Fibroblast of mammary gland (primary cell): Measurements from ENCODE around the gene VDAC1.

Source experiments
- DNase-seq: peaks from one replicate; pipeline ENCODE4 v3.0.0-alpha.2; 2010; ENCODE audit warnings: low read depth
- H3K4me3 ChIP-seq: 2 replicates; pipeline ENCODE4 v1.5.1; 2011; ENCODE audit warnings: low read depth, mild to moderate bottlenecking, low read length, moderate library complexity; ENCODE audit not compliant: control insufficient read depth
- TF ChIP-seq, protein P1 (sequence below): conservative IDR thresholded peaks from 2 replicates; pipeline ENCODE4 v1.5.1; 2011; ENCODE audit warnings: low read depth, low read length, inconsistent platforms; ENCODE audit not compliant: control insufficient read depth, insufficient read depth

Gene VDAC1

DNA sequence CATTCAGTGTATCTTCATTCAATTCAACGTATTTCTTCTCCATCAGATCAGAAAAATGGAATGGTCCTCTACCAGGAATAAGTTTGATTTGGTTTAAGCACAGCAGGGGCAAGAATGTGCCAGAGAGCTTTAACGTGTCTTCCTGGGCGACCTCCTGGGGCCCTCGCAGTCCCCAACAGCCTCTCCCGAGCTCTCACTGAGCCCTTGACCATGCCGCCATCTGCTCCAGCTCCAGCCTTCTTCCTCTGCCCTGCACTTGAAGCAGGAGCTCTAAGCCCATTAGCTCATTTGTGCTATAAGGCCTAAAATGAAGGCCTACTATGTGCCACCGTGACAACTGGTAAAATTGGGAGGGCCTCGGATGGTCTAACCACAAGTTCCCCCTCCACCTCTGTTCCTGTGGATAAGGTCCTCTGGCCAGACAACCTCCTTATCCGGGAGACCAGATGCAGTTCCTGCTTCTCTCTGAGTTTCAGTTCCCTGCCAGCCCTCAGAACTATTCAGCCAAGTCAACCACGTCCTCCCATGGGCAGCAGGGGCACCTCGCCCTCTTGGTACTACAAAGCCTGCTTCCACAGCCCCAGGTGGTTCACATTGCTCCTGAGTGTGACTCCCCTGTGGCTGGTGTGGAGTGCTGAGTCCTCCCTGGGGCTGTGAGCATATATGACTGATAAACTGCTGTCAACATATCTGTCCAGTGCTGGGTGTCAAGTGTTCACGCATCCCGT is 72.2 kb downstream of the VDAC1 start:
- no peak for DNase-seq
- TF ChIP-seq, protein P1, sequence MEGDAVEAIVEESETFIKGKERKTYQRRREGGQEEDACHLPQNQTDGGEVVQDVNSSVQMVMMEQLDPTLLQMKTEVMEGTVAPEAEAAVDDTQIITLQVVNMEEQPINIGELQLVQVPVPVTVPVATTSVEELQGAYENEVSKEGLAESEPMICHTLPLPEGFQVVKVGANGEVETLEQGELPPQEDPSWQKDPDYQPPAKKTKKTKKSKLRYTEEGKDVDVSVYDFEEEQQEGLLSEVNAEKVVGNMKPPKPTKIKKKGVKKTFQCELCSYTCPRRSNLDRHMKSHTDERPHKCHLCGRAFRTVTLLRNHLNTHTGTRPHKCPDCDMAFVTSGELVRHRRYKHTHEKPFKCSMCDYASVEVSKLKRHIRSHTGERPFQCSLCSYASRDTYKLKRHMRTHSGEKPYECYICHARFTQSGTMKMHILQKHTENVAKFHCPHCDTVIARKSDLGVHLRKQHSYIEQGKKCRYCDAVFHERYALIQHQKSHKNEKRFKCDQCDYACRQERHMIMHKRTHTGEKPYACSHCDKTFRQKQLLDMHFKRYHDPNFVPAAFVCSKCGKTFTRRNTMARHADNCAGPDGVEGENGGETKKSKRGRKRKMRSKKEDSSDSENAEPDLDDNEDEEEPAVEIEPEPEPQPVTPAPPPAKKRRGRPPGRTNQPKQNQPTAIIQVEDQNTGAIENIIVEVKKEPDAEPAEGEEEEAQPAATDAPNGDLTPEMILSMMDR = no peak
- H3K4me3 ChIP-seq = no peak overlapping the region

DNA sequence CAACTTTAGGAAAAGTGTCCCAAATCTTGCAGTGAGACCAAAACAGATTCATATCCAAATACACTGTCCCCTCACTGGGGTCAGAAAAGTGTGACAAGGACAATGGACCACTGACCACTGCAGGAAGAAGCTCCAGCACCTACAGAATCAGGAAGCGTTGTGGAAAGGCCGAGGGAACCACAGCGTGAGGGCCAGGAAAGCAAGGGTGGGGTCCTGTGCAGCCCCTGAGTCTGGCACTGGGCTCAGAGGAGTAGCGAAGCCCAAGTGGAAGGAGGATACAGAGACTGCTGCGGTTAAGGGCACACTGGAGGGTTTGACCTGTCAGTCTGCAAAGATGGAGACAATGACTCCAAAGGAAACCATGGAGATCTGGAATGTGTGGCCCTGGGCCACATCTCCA is 73.2 kb downstream of the VDAC1 start:
- no peak for DNase-seq
- no peak overlapping the region for H3K4me3 ChIP-seq
- TF ChIP-seq, protein P1 = no peak

DNA sequence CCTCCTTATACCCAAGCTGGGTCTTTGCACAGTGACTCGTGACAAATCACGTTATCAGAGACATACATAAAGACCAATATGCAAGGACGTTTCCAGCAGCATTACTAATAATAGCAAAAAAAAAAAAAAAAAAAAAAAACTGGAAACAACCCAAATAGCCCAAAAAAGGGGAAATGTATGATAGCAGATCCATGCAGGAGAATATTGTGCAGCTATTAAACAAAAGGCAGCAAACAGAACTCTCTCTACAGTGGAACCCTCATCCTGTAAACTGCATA is 74.0 kb downstream of the VDAC1 start:
- DNase-seq = no peak
- no peak overlapping the region for H3K4me3 ChIP-seq
- TF ChIP-seq, protein P1 = no peak

DNA sequence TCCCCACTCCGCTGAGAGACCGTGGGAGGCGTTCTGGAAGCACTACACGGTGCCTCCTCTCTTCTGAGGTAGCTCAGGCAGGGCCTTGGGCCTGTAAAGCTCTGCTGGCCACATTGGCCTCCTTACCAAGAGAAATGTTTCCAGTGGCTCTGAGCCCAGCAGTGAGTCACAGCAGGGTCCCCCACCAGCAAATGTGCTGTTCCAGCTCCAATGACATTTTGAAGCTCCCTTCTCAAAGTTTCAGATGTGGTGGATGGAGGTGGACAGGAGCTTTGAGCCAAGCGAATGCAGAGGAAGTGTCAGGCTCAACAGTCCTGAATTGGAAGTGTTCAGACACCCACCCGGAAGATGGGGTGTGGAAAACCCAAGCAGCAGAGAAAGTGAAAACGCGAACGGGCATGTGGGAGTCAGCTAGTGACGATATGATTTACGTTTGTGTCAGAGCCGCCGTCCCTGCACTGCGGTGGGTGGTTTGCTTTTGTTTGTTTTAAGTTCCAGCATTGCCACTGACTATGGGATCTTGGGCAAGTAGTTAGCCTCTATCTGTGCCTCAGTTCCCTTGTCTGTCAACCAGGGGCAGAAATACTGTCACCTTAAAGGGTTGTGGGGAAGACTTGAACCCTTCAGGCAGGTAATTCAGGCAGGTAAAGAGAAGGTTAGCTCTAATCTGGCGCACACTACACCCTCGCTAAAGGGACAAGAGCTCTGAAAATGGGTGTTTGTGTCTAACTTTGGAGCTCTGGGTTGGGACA is 74.5 kb downstream of the VDAC1 start:
- no peak overlapping the region for H3K4me3 ChIP-seq
- peak; percentile 72 for DNase-seq
- TF ChIP-seq, protein P1 = no peak

DNA sequence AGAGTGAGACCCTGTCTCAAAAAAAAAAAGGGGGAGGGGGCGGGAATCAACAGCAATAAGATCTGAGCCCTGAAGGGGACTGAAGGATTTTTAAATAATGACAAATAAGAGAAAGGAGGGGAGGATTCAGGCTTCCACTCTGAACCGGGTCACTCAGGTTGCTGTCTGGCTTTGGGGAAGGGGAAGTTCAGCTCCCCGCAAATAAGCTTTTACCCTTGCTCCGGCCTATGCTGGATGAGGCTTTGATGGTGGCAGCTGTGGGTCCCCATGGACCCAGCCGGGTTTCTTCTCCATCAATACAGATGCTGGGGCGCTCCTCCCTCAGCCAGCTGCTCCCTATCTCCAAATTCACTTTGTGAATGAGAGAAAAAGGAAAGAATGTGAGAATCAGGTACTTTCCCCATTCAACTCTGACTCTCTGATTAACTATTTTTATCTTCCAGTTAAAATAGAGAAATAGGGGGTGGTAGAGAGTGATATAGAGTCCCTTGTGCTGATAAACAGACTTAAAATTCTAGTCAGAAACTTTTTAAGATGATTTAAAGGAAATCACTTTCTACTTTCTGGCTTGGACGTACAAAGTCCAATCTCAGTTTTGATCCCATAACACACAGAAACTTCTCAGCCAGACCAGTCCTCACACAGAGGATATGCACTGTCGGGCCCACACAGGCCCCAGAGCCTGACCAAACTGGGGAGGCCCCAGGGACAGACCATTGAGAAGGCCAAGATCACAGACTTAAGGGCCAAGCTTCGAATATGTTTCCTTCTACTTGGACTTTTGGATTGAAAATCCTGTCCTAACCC is 76.0 kb downstream of the VDAC1 start:
- TF ChIP-seq, protein P1 = no peak
- DNase-seq = no peak
- no peak overlapping the region for H3K4me3 ChIP-seq

DNA sequence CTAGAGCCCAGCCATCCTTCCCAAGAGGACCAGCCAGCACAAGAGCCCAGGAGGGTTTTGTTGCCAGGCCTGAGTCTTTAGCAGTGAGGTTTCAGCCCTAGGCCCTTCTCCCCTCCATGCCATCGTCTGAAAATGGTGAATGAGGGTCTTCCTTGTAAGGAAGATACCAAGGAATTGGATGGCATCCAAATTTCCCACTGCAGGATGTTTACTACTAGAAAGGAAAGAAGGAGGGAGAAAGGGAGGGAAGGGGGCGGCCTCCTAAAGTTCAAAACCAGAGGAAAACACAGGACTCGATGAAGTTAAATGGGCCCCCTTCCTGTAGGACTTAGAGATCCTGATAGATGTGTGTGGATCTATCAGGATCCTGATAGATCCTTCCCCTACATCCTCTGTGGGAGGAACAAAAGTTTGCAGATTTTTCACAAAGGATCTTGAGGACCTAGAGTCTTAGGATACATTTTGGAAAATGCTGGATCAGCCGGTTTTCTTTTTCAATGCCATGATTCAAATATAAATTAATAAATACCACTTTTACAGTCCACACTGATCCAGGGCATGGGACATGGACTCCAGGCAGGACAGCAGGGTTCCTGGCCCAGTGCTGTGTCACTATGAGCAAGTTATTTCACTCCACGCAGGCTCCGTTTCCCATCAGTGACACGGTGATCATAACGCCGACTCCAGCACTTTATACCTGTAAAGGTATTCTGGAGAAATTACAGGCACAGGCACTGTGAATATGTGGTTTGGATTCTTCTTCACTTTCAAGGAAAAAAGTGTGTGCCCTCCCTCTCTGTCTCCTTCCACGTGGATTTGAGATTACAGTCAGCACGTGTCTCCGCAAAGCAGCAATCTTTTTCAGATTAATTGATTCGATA is 77.2 kb downstream of the VDAC1 start:
- H3K4me3 ChIP-seq = no peak overlapping the region
- TF ChIP-seq, protein P1 = no peak
- DNase-seq = peak; percentile 5
